Suprapubic skin (tissue), 4 donors: ENCODE measurements around the gene TXNRD3. TPM values are rescaled to one million over a fixed set of nuclear protein-coding genes. Genes with fewer than 3 reads are reported as not detected.

ENCODE experiments used
- DNase-seq, 2 donors: peaks; one replicate each; pipeline ENCODE4 v3.0.0-alpha.2; 2019; ENCODE audit warnings: low spot score in 2 of 2
- H3K27ac ChIP-seq: fragments of 200-600 bp; sonication (generic); one replicate; pipeline ENCODE4 v1.5.1; 2019
- H3K27me3 ChIP-seq: fragments of 200-600 bp; sonication (generic); one replicate; pipeline ENCODE4 v1.5.1; 2019
- H3K36me3 ChIP-seq: fragments of 200-600 bp; sonication (generic); one replicate; pipeline ENCODE4 v1.5.1; 2019
- H3K4me1 ChIP-seq: fragments of 200-600 bp; sonication (generic); one replicate; pipeline ENCODE4 v1.5.1; 2019
- H3K4me3 ChIP-seq: fragments of 200-600 bp; sonication (generic); one replicate; pipeline ENCODE4 v1.5.1; 2019; ENCODE audit warnings: mild to moderate bottlenecking
- H3K9me3 ChIP-seq: fragments of 200-600 bp; sonication (generic); one replicate; pipeline ENCODE4 v1.5.1; 2019
- CTCF ChIP-seq, 2 donors: fragments of 200-600 bp in 1 of 2; fragments of 450-650 bp in 1 of 2; sonication (generic) in 1 of 2; IDR thresholded peaks; one replicate each; pipeline ENCODE4 v1.5.1; 2016 to 2019; ENCODE audit warnings: antibody characterized with exemption in 2 of 2, mild to moderate bottlenecking in 1 of 2, moderate library complexity in 1 of 2
- EP300 ChIP-seq: sonication (generic); formaldehyde crosslinking; IDR thresholded peaks from one replicate; pipeline ENCODE4 v1.6.1; 2017; ENCODE audit warnings: antibody characterized with exemption
- POLR2A ChIP-seq, 2 donors: fragments of 450-650 bp; IDR thresholded peaks; one replicate each; pipeline ENCODE4 v1.6.1; 2017; ENCODE audit warnings: antibody characterized with exemption in 2 of 2, mild to moderate bottlenecking in 2 of 2, moderate library complexity in 2 of 2
- POLR2AphosphoS5 ChIP-seq, 3 donors: sonication (generic); formaldehyde crosslinking; IDR thresholded peaks; one replicate each; pipeline ENCODE4 v1.6.1; 2017; ENCODE audit warnings: antibody characterized with exemption in 3 of 3
- WGBS: methylation state at CpG from one replicate; pipeline ENCODE4 v1.1.5; 2018; 5-methylcytosine and 5-hydroxymethylcytosine counted together
- total RNA-seq, 4 donors: library from RNA; depleted of rRNA; stranded (reverse); fragments of >200 nt; gene quantifications; one replicate each; pipeline ENCODE4 v1.1.0, GENCODE V29; 2016

Gene TXNRD3
- total RNA-seq, 4 donors from 2014 or later = 7.4 to 14.0 (median 11.3) TPM

DNA sequence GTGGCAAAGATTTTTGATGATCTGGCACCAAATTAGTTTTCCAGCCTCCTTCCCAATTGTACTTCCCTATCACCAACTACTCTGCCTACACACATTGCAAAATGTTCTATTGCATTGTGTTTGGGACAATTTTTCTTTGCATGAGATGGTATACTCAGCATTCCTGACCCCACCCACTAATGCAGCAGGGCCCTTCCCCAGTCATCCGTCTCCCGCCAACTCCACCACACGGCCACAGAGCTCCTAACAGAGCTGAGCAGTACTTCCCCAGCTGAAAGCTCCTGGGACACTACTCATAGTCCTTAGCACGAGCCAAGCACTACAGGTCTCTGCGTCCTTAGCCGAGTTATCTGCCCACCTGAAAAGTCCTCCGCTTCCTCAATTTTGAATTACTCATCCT is 34.2 kb downstream of the TXNRD3 start:
- DNase-seq = no peak
- Histone ChIP-seq H3K4me3 (no peak overlapping the region), H3K27me3 (no peaks in the 10 kb centered on the region), H3K9me3 (no peaks in the 10 kb centered on the region), H3K36me3 (peaks cover 11% of the 10 kb centered on the region), H3K4me1 (no peaks in the 10 kb centered on the region), H3K27ac (no peak overlapping the region)
- no peak for TF ChIP-seq POLR2AphosphoS5 (IDR thresholded peaks at IDR 0.05)
- no peak for TF ChIP-seq EP300
- TF ChIP-seq CTCF (IDR thresholded peaks at IDR 0.05) = no peak
- no peak for TF ChIP-seq POLR2A (IDR thresholded peaks at IDR 0.05)
- WGBS = 84% methylated on average over 7 of the region's 7 CpGs

DNA sequence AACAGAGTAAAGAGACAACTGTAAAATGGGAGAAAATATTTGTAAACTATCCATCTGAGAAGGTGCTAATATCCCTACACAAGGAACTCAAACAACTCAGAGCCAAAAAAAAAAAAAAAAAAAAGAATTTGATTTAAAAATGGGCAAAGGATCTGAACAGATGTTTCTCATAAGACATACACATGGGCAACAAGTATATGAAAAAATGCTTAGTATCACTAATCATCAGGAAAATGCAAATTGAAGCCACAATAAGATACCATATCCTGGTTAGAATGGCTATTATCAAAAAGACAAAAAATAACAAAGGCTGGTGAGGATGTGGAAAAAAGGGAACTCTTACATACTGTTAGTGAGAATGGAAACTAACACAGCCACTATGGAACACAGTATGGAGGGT is 36.2 kb downstream of the TXNRD3 start:
- Histone ChIP-seq H3K27ac (no peak overlapping the region), H3K36me3 (peaks cover 16% of the 10 kb centered on the region), H3K4me3 (no peak overlapping the region), H3K4me1 (no peaks in the 10 kb centered on the region), H3K9me3 (no peaks in the 10 kb centered on the region), H3K27me3 (no peaks in the 10 kb centered on the region)
- DNase-seq = no peak
- no peak for TF ChIP-seq POLR2A (IDR thresholded peaks at IDR 0.05)
- no peak for TF ChIP-seq EP300
- no peak for TF ChIP-seq CTCF (IDR thresholded peaks at IDR 0.05)
- no peak for TF ChIP-seq POLR2AphosphoS5 (IDR thresholded peaks at IDR 0.05)

- no peak for DNase-seq
- WGBS = 84% methylated on average over 1 of the region's 1 CpG
- H3K27ac ChIP-seq = no peak overlapping the region
- H3K36me3 ChIP-seq = peaks cover 16% of the 10 kb centered on the region
- no peaks in the 10 kb centered on the region for H3K27me3 ChIP-seq
- TF ChIP-seq EP300 (no peak), CTCF (IDR thresholded peaks at IDR 0.05) (no peak), POLR2AphosphoS5 (IDR thresholded peaks at IDR 0.05) (no peak), POLR2A (IDR thresholded peaks at IDR 0.05) (no peak)
- H3K4me1 ChIP-seq = no peaks in the 10 kb centered on the region
- H3K9me3 ChIP-seq = no peaks in the 10 kb centered on the region
- no peak overlapping the region for H3K4me3 ChIP-seq
Measured at GRCh38 chr3:126618021-126618420, 36.9 kb downstream of the TXNRD3 start.

DNA sequence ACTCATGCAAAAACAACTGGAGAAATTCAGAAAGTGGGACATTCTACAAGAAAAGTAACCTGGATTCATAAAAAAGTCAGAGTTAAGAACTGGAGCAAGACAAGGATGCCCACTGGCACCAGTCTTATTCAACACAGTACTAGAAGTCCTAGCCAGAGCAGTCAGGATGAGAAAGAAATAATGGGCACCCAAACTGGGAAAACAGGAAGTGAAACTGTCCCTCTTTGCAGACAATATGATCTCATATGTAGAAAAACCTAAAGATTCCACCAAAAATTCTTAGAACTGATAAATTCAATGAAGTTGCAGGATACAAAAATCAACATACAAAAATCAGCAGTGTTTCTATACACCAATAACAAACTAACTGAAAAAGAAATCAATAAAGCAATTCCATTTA is 37.4 kb downstream of the TXNRD3 start:
- H3K27ac ChIP-seq = no peak overlapping the region
- TF ChIP-seq EP300 = no peak
- TF ChIP-seq POLR2A (IDR thresholded peaks at IDR 0.05) = no peak
- no peak for TF ChIP-seq POLR2AphosphoS5 (IDR thresholded peaks at IDR 0.05)
- TF ChIP-seq CTCF (IDR thresholded peaks at IDR 0.05) = no peak
- no peaks in the 10 kb centered on the region for H3K4me1 ChIP-seq
- no peak for DNase-seq
- H3K4me3 ChIP-seq = no peak overlapping the region
- H3K9me3 ChIP-seq = no peaks in the 10 kb centered on the region
- no peaks in the 10 kb centered on the region for H3K27me3 ChIP-seq
- peaks cover 16% of the 10 kb centered on the region for H3K36me3 ChIP-seq

DNA sequence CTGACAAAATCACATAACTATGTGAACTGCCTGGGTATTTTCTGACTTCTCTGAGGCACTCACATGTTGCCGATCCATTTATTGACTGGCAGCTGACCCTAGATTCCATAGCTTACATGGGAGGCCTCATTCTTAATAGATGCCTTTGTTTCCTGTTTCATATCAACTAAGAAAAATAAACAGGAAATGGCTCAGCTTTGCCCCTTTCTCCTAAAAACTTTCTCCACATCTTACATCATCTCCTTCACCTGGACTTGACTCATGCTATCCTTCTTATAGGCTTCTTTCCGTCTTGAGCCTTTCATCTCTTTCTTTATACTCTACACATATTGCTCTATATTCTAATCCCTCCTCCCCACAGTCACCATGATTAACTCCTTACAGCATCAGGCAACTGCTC is 38.0 kb downstream of the TXNRD3 start:
- Histone ChIP-seq H3K27me3 (no peaks in the 10 kb centered on the region), H3K4me3 (no peak overlapping the region), H3K36me3 (peaks cover 16% of the 10 kb centered on the region), H3K9me3 (no peaks in the 10 kb centered on the region), H3K4me1 (no peaks in the 10 kb centered on the region), H3K27ac (no peak overlapping the region)
- WGBS = 82% methylated on average over 2 of the region's 2 CpGs
- no peak for TF ChIP-seq CTCF (IDR thresholded peaks at IDR 0.05)
- no peak for TF ChIP-seq EP300
- no peak for TF ChIP-seq POLR2AphosphoS5 (IDR thresholded peaks at IDR 0.05)
- no peak for DNase-seq
